ENCODE results near the gene SRBD1. TPM values are rescaled to one million over a fixed set of nuclear protein-coding genes. Genes with fewer than 3 reads are reported as not detected.

SRBD1 gene
- total and polyA plus RNA-seq, 2 of the 8 experiments (the other 6 are each of a cell fraction or from before 2014, with no cell fraction given) = 4.6 to 20.0 TPM

DNA sequence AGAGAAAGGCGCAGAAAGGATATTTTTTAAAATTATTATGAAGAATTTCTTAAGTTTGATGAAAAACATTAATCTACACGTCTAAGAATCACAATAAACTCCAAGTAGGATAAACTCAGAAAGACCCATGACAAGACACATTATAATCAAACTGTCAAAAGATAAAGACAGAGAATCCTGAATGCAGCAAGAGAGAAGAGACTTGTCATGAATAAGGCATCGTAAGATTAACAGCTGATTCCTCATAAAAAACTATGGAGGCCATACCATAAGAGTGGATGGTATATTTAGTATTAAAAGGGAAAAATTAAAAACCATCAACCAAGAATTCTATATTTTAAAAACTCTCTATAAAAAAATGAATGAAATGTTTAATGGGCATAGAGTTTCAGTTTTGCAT, 39.1 kb downstream of the SRBD1 start (continued):
- TF ChIP-seq SUZ12 (IDR thresholded peaks at IDR 0.05; ENCODE audit: low read length) (no peak), TEAD4 (IDR thresholded peaks at IDR 0.05; ENCODE audit: low read depth, low read length) (no peak), CEBPB (IDR thresholded peaks at IDR 0.05; ENCODE audit: low read depth, low read length) (no peak), KDM4A (IDR thresholded peaks at IDR 0.05; ENCODE audit: low read depth, low read length, severe bottlenecking) (no peak)
- TF ChIP-seq, protein P1, sequence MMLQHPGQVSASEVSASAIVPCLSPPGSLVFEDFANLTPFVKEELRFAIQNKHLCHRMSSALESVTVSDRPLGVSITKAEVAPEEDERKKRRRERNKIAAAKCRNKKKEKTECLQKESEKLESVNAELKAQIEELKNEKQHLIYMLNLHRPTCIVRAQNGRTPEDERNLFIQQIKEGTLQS (IDR thresholded peaks at IDR 0.05; ENCODE audit: insufficient read depth, low read depth, low read length) = no peak
- TF ChIP-seq, protein P2, sequence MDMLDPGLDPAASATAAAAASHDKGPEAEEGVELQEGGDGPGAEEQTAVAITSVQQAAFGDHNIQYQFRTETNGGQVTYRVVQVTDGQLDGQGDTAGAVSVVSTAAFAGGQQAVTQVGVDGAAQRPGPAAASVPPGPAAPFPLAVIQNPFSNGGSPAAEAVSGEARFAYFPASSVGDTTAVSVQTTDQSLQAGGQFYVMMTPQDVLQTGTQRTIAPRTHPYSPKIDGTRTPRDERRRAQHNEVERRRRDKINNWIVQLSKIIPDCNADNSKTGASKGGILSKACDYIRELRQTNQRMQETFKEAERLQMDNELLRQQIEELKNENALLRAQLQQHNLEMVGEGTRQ (IDR thresholded peaks at IDR 0.05; ENCODE audit: low read length) = no peak

Measured in H1 (cell line).